H9 (cell line): Measurements from ENCODE around the gene DDRGK1. TPM values are rescaled to one million over a fixed set of nuclear protein-coding genes. Genes with fewer than 3 reads are reported as not detected.
A peak's percentile ranks its signal among the peaks of the same experiment; 100 is the strongest.

Source experiments
- DNase-seq: peaks from one replicate; pipeline ENCODE4 v3.0.0-alpha.2; 2017
- H2AFZ ChIP-seq: one replicate; pipeline ENCODE4 v1.6.1; 2013; ENCODE audit warnings: mild to moderate bottlenecking, low read length, control low read depth, moderate library complexity
- H2AK5ac ChIP-seq: 2 replicates; pipeline ENCODE4 v1.6.1; 2013; ENCODE audit warnings: low read length, control low read depth, mixed read lengths; ENCODE audit not compliant: insufficient read length
- H2BK120ac ChIP-seq: one replicate; pipeline ENCODE4 v1.6.1; 2013; ENCODE audit warnings: low read depth, mild to moderate bottlenecking, low read length, control low read depth, inconsistent platforms; ENCODE audit not compliant: poor library complexity, severe bottlenecking
- H2BK12ac ChIP-seq: 2 replicates; pipeline ENCODE4 v1.6.1; 2013; ENCODE audit warnings: low read length, control low read depth, mixed read lengths, low read depth; ENCODE audit not compliant: insufficient read length
- H2BK15ac ChIP-seq: 2 replicates; pipeline ENCODE4 v1.6.1; 2013; ENCODE audit warnings: low read depth, low read length, control low read depth
- H2BK20ac ChIP-seq: one replicate; pipeline ENCODE4 v1.6.1; 2013; ENCODE audit warnings: low read depth, mild to moderate bottlenecking, low read length, control low read depth, inconsistent platforms; ENCODE audit not compliant: poor library complexity, severe bottlenecking
- H2BK5ac ChIP-seq: 2 replicates; pipeline ENCODE4 v1.6.1; 2013; ENCODE audit warnings: low read length, control low read depth, mixed read lengths; ENCODE audit not compliant: insufficient read length
- H3K14ac ChIP-seq: 2 replicates; pipeline ENCODE4 v1.6.1; 2013; ENCODE audit warnings: low read length, control low read depth; ENCODE audit not compliant: insufficient read depth
- H3K18ac ChIP-seq: 2 replicates; pipeline ENCODE4 v1.6.1; 2013; ENCODE audit warnings: low read depth, mild to moderate bottlenecking, mixed read lengths, low read length, control low read depth; ENCODE audit not compliant: insufficient read length
- H3K23ac ChIP-seq: 2 replicates; pipeline ENCODE4 v1.6.1; 2013; ENCODE audit warnings: low read length, control low read depth, mixed read lengths, low read depth; ENCODE audit not compliant: insufficient read length
- H3K23me2 ChIP-seq: 2 replicates; pipeline ENCODE4 v1.6.1; 2013; ENCODE audit warnings: low read depth, mild to moderate bottlenecking, mixed read lengths, low read length, control low read depth; ENCODE audit not compliant: insufficient read length, poor library complexity, severe bottlenecking
- H3K27ac ChIP-seq: 2 replicates; pipeline ENCODE4 v1.5.1; 2013; ENCODE audit warnings: low read length, control low read depth, mixed read lengths, low read depth; ENCODE audit not compliant: insufficient read length
- H3K27me3 ChIP-seq: 2 replicates; pipeline ENCODE4 v1.6.1; 2013; ENCODE audit warnings: low read length, control low read depth, inconsistent platforms; ENCODE audit not compliant: insufficient read depth
- H3K4ac ChIP-seq: 2 replicates; pipeline ENCODE4 v1.6.1; 2013; ENCODE audit warnings: low read depth, mild to moderate bottlenecking, control low read depth, inconsistent platforms, low read length, moderate library complexity
- H3K4me1 ChIP-seq: 2 replicates; pipeline ENCODE4 v1.6.1; 2013; ENCODE audit warnings: low read length, control low read depth, inconsistent platforms; ENCODE audit not compliant: insufficient read depth
- H3K4me2 ChIP-seq: 2 replicates; pipeline ENCODE4 v1.6.1; 2013; ENCODE audit warnings: low read length, control low read depth, mixed read lengths; ENCODE audit not compliant: insufficient read length, insufficient read depth
- H3K56ac ChIP-seq: 2 replicates; pipeline ENCODE4 v1.6.1; 2013; ENCODE audit warnings: low read depth, mild to moderate bottlenecking, mixed read lengths, low read length, control low read depth; ENCODE audit not compliant: insufficient read length
- H3K79me1 ChIP-seq: 2 replicates; pipeline ENCODE4 v1.6.1; 2013; ENCODE audit warnings: low read depth, mild to moderate bottlenecking, moderate library complexity, low read length, control low read depth, inconsistent platforms; ENCODE audit not compliant: insufficient read depth, poor library complexity, severe bottlenecking
- H3K79me2 ChIP-seq: 2 replicates; pipeline ENCODE4 v1.6.1; 2013; ENCODE audit warnings: low read length, control low read depth, inconsistent platforms; ENCODE audit not compliant: insufficient read depth
- H3K9ac ChIP-seq: 2 replicates; pipeline ENCODE4 v1.6.1; 2013; ENCODE audit warnings: low read length, control low read depth, mixed read lengths; ENCODE audit not compliant: insufficient read length; ENCODE audit errors: extremely low read depth
- H3K9me3 ChIP-seq: one replicate; pipeline ENCODE4 v1.6.1; 2013; ENCODE audit warnings: low read depth, low read length, inconsistent platforms; ENCODE audit not compliant: control insufficient read depth
- H3T11ph ChIP-seq: one replicate; pipeline ENCODE4 v1.6.1; 2013; ENCODE audit warnings: mild to moderate bottlenecking, low read length, control low read depth, inconsistent platforms
- H4K20me1 ChIP-seq: one replicate; pipeline ENCODE4 v1.6.1; 2013; ENCODE audit not compliant: control insufficient read depth, insufficient read length, insufficient read depth
- H4K5ac ChIP-seq: 2 replicates; pipeline ENCODE4 v1.6.1; 2013; ENCODE audit warnings: low read depth, mild to moderate bottlenecking, mixed read lengths, low read length, control low read depth; ENCODE audit not compliant: insufficient read length
- H4K8ac ChIP-seq: replicated peaks from 2 replicates; pipeline ENCODE4 v1.6.1; 2013; ENCODE audit warnings: low read length, control low read depth, mixed read lengths, low read depth; ENCODE audit not compliant: insufficient read length
- H4K91ac ChIP-seq: 2 replicates; pipeline ENCODE4 v1.6.1; 2013; ENCODE audit warnings: low read depth, mild to moderate bottlenecking, moderate library complexity, mixed read lengths, low read length, control low read depth; ENCODE audit not compliant: insufficient read length
- H3K27ac Mint-ChIP-seq, 3 experiments: 2 replicates in 2 of 3; 3 replicates in 1 of 3; pipeline ENCODE4 v1.8.0; 2020 to 2021; ENCODE audit warnings: mixed read lengths in 3 of 3, mild to moderate bottlenecking in 1 of 3, moderate library complexity in 1 of 3
- H3K27me3 Mint-ChIP-seq: 2 replicates; pipeline ENCODE4 v1.8.0; 2021; ENCODE audit warnings: low read depth, mild to moderate bottlenecking, moderate library complexity, mixed read lengths
- H3K36me3 Mint-ChIP-seq, 3 experiments: 2 replicates in 2 of 3; 3 replicates in 1 of 3; pipeline ENCODE4 v1.8.0; 2020 to 2021; ENCODE audit warnings: low read depth in 3 of 3, mixed read lengths in 3 of 3; ENCODE audit not compliant: insufficient read depth in 1 of 3
- H3K4me1 Mint-ChIP-seq, 2 experiments: 2 replicates each; pipeline ENCODE4 v1.8.0; 2020; ENCODE audit warnings: mixed read lengths in 2 of 2
- H3K4me3 Mint-ChIP-seq, 2 experiments: 2 replicates in 1 of 2; 3 replicates in 1 of 2; pipeline ENCODE4 v1.8.0; 2020 to 2021; ENCODE audit warnings: mild to moderate bottlenecking in 2 of 2, mixed read lengths in 2 of 2, moderate library complexity in 1 of 2
- H3K9me3 Mint-ChIP-seq, 2 experiments: 2 replicates in 1 of 2; 3 replicates in 1 of 2; pipeline ENCODE4 v1.8.0; 2020; ENCODE audit warnings: mild to moderate bottlenecking in 2 of 2, mixed read lengths in 2 of 2, moderate library complexity in 1 of 2
- CTCF ChIP-seq: fragments of 200-600 bp; sonication (generic); conservative IDR thresholded peaks from 3 replicates; pipeline ENCODE4 v1.8.0; 2021; ENCODE audit warnings: antibody characterized with exemption, mild to moderate bottlenecking
- WGBS: extraction: QIAGEN DNeasy Blood & Tissue Kit; methylation state at CpG from one replicate; pipeline ENCODE4 v1.1.7; 2013; ENCODE audit warnings: missing lambda C conversion rate, low lambda C conversion rate, mixed read lengths; ENCODE audit not compliant: insufficient read length; ENCODE audit errors: extremely low coverage; 5-methylcytosine and 5-hydroxymethylcytosine counted together
- total RNA-seq: library from RNA; stranded (reverse); gene quantifications from 2 replicates; pipeline ENCODE4 v1.2.1, GENCODE V29; 2021

DDRGK1 gene
- total RNA-seq, 1 experiment from 2014 or later = 58.1 TPM

- Mint-ChIP-seq H3K9me3 (no peaks in the 10 kb centered on the region; a peak in 1 of 5 replicates), H3K27me3 (peaks cover 13% of the 10 kb centered on the region), H3K27ac (no peak overlapping the region; a peak in 2 of 7 replicates), H3K36me3 (peaks cover 0 to 2% (median 0%) of the 10 kb centered on the region in 3 experiments; a peak in 2 of 7 replicates), H3K4me3 (peak overlapping the region; percentile 89 to 98), H3K4me1 (peaks cover 30 to 36% of the 10 kb centered on the region in 2 experiments)
- H3K14ac ChIP-seq = no peak overlapping the region
- H3K23ac ChIP-seq = no peak overlapping the region
- H4K20me1 ChIP-seq = no peaks in the 10 kb centered on the region
- no peak overlapping the region for H2BK15ac ChIP-seq
- H3K27ac ChIP-seq = no peak overlapping the region
- H3K9me3 ChIP-seq = no peaks in the 10 kb centered on the region
- WGBS = no CpG with 5 or more reads among the region's 1 CpG
- no peak overlapping the region for H2BK120ac ChIP-seq
- no peaks in the 10 kb centered on the region for H3K79me1 ChIP-seq
- no peak overlapping the region for H3K4ac ChIP-seq
- no peaks in the 10 kb centered on the region for H3K4me1 ChIP-seq
- H2BK12ac ChIP-seq = no peak overlapping the region
- H2BK20ac ChIP-seq = no peak overlapping the region
- no peak overlapping the region for H4K91ac ChIP-seq
- H3K9ac ChIP-seq = peak overlapping the region; percentile 69
- no peak overlapping the region for H3K18ac ChIP-seq
- H2AFZ ChIP-seq = no peak overlapping the region
- peaks cover 14% of the 10 kb centered on the region for H3K23me2 ChIP-seq
- TF ChIP-seq CTCF = no peak
- H3K79me2 ChIP-seq = no peaks in the 10 kb centered on the region
- H4K5ac ChIP-seq = no peak overlapping the region
- H3T11ph ChIP-seq = no peak overlapping the region
- H2BK5ac ChIP-seq = no peak overlapping the region
- no peaks in the 10 kb centered on the region for H3K27me3 ChIP-seq
- no peak overlapping the region for H3K56ac ChIP-seq
- H3K4me2 ChIP-seq = peak overlapping the region; percentile 67
- DNase-seq = no peak
- H4K8ac ChIP-seq = no peak overlapping the region
- no peak overlapping the region for H2AK5ac ChIP-seq
These were observed 29.2 kb downstream of the DDRGK1 start for GRCh38 chr20:3175270-3175669.
